ENCODE data around the gene PDX1. TPM values are rescaled to one million over a fixed set of nuclear protein-coding genes. Genes with fewer than 3 reads are reported as not detected.

PDX1 gene
- total and polyA plus RNA-seq, 2 of the 13 experiments (the other 11 are each of a cell fraction or from before 2014, with no cell fraction given) = 0.07 TPM; not detected in 1

DNA sequence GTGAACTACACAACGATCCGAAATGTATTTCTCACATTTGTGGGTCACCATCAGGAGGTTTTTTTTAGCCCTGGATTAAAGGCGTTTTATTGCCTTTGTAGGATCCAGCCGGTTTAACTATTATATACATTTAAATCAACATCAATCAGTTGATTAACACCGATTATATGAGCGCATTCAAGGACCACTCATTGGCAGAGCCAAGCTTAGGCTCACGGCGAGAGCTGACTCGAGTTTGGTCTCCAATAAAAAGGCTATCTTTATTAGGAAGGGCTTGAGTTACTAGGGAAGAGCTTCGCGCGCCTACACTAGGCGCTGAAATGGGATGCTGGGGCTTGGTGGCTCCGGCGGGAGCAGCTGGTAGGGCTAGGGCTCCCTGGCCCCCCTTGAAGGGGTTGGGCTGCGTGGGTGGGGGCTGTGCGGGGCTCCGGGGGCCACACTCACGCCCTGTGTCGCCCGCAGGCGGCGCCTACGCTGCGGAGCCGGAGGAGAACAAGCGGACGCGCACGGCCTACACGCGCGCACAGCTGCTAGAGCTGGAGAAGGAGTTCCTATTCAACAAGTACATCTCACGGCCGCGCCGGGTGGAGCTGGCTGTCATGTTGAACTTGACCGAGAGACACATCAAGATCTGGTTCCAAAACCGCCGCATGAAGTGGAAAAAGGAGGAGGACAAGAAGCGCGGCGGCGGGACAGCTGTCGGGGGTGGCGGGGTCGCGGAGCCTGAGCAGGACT, 4.2 kb downstream of the PDX1 start:
- Histone ChIP-seq H3K4me2 (ENCODE audit: low read depth, low read length) (no peak overlapping the region), H3K79me2 (ENCODE audit: insufficient read depth, low read length) (no peaks in the 10 kb centered on the region), H3K27ac (ENCODE audit: extremely low read length, insufficient read depth, low read length) (no peak overlapping the region), H3K4me1 (ENCODE audit: insufficient read depth, low read length) (peaks cover 21% of the 10 kb centered on the region), H2AFZ (ENCODE audit: low read length) (no peak overlapping the region), H3K9ac (ENCODE audit: insufficient read depth, low read depth, low read length) (no peak overlapping the region), H3K4me3 (replicated peaks in 1 of 3; ENCODE audit: insufficient read depth in 1 of 3, low read depth in 2 of 3, low read length in 3 of 3) (no peak overlapping the region), H3K9me3 (ENCODE audit: low read length) (no peaks in the 10 kb centered on the region), H4K20me1 (ENCODE audit: insufficient read depth, low read length) (no peaks in the 10 kb centered on the region), H3K27me3 (ENCODE audit: control insufficient read depth in 1 of 2, insufficient read depth in 2 of 2, low read length in 2 of 2) (peaks cover 8 to 43% of the 10 kb centered on the region in 2 experiments), H3K36me3 (replicated peaks in 1 of 2; ENCODE audit: control insufficient read depth in 1 of 2, insufficient read depth in 2 of 2, low read length in 2 of 2) (no peaks in the 10 kb centered on the region)
- POLR2A ChIA-PET = no interaction called here
- intact Hi-C loops (cut with micrococcal nuclease; ENCODE audit: unreplicated experiment) (no loop called here), in situ Hi-C loops (cut with HindIII; ENCODE audit: extremely low pct_ligation_motif_present, low pct_unique_long_range_greater_than_20kb) (no loop called here)
- CTCF ChIA-PET (ENCODE audit: low intra/inter-chr PET ratio, low total read pairs) = no interaction called here
- FAIRE-seq (no peak), ATAC-seq (no peak), DNase-seq (ENCODE audit: low spot score) (no peak)
- WGBS (ENCODE audit: low lambda C conversion rate) = 86% methylated on average over 46 of the region's 48 CpGs
- BruUV-seq (replicated peaks) = no TSS peak
- TF ChIP-seq CBX2 (IDR thresholded peaks at IDR 0.05; ENCODE audit: low read depth, low read length) (no peak), CBX2 (CRISPR knock-in tag; IDR thresholded peaks at IDR 0.05; ENCODE audit: low read depth) (no peak), HNRNPL (IDR thresholded peaks at IDR 0.05; ENCODE audit: low read depth, low read length) (no peak), TCF12 (IDR thresholded peaks at IDR 0.05) (no peak), TCF12 (CRISPR knock-in tag; IDR thresholded peaks at IDR 0.05) (no peak), ZNF446 (CRISPR knock-in tag; IDR thresholded peaks at IDR 0.05) (no peak), ZNF143 (CRISPR knock-in tag; IDR thresholded peaks at IDR 0.05) (no peak), ZNF407 (CRISPR knock-in tag; IDR thresholded peaks at IDR 0.05; ENCODE audit: not compliant biosample characterization) (no peak), ZNF580 (CRISPR knock-in tag; IDR thresholded peaks at IDR 0.05; ENCODE audit: borderline replicate concordance, low read depth) (no peak), KMT2B (CRISPR knock-in tag; IDR thresholded peaks at IDR 0.05) (no peak), FOSL1 (CRISPR knock-in tag; IDR thresholded peaks at IDR 0.05; ENCODE audit: borderline replicate concordance) (no peak), NRL (CRISPR knock-in tag; IDR thresholded peaks at IDR 0.05; ENCODE audit: borderline replicate concordance) (no peak), ZNF253 (CRISPR knock-in tag; IDR thresholded peaks at IDR 0.05; ENCODE audit: borderline replicate concordance) (no peak)
- TF ChIP-seq, protein P1, sequence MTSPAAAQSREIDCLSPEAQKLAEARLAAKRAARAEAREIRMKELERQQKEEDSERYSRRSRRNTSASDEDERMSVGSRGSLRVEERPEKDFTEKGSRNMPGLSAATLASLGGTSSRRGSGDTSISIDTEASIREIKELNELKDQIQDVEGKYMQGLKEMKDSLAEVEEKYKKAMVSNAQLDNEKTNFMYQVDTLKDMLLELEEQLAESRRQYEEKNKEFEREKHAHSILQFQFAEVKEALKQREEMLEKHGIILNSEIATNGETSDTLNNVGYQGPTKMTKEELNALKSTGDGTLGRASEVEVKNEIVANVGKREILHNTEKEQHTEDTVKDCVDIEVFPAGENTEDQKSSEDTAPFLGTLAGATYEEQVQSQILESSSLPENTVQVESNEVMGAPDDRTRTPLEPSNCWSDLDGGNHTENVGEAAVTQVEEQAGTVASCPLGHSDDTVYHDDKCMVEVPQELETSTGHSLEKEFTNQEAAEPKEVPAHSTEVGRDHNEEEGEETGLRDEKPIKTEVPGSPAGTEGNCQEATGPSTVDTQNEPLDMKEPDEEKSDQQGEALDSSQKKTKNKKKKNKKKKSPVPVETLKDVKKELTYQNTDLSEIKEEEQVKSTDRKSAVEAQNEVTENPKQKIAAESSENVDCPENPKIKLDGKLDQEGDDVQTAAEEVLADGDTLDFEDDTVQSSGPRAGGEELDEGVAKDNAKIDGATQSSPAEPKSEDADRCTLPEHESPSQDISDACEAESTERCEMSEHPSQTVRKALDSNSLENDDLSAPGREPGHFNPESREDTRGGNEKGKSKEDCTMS (CRISPR knock-in tag; conservative IDR thresholded peaks at IDR 0.05) = no peak
